Stimulated activated CD8-positive, alpha-beta memory T cell treated with anti-CD3 and anti-CD28 coated beads, Interleukin-15, amount 100 ng/mL, for 4 hours (primary cell): ENCODE results near the gene UBALD1.
"Not testable (repeated sequence)": the region's sequence is repeated elsewhere in the genome, so short reads cannot be mapped to it uniquely, and the experiment has no call there.

Source experiments
- DNase-seq, 2 donors: peaks; one replicate each; pipeline ENCODE4 v3.0.0-alpha.2; 2020; ENCODE audit warnings: low read depth in 2 of 2

The UBALD1 gene

GRCh38 chr16:4599037-4599436 lies 15.7 kb downstream of the UBALD1 start:
- no peak for DNase-seq

DNA sequence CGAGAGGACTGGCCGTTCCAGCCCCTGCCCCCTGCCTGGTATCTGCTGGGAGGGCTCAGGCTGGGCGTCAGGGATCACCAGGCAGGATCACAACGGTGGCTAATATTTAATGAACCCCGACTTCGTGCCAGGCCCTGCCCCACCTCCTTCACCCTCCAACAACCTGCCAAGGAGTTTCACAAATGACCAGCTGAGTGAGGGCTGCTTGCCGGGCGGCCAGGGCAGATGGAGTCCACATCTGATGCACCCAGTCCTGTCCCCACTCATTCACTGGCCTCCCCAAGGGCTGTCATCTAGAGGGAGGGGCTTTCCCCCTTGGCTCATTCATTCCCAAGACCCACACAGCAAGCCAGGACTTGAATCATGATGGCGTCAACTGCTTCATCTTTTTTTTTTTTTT lies 17.5 kb downstream of the UBALD1 start:
- no peak for DNase-seq

DNA sequence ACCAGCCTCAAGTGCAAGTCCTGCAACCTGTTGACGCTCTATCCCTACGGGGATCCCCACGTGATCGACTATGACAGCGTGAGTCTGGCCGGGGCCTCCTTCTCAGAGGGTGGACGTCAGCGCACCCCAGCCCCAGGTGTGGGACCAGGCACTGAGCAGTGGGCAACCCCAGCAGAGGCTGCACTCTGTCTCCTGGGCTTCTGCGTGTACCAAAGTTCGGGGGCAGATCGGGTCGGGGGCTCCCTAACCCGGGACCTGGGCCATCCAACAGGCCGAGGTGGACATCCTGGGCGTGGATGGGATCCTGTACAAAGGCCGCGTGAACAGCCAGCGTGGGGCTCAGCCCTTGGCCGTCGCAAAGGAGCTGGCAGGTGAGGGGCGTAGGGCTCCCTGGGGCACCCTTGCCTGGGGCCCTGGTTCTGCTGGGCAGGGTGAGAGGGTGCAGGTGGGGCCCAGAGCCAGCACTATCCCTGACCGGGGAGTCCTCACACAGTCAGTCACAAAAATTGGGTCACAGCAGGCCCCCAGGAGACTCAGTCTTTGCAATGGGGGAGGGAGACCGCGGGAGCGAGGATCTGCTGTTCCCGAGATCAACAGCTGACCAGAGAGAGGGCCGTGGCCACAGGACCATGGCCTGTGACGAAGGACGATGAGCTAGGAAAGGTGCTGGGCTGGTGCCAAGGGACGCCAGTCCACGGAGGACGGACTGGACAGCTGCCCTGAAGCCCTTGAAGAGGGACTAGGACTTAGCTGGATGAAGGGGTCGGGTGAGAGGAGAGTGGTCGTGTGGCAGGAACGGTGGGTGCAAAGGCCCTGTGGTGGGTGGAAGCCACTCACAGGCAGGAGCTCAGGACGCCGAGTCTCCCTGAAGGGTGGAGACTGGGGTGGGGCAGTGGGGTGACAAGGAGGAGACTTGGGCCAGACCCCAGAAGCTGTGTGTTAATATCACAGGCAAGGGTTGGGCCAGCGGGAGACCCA lies 20.0 kb downstream of the UBALD1 start:
- no peak for DNase-seq

DNA sequence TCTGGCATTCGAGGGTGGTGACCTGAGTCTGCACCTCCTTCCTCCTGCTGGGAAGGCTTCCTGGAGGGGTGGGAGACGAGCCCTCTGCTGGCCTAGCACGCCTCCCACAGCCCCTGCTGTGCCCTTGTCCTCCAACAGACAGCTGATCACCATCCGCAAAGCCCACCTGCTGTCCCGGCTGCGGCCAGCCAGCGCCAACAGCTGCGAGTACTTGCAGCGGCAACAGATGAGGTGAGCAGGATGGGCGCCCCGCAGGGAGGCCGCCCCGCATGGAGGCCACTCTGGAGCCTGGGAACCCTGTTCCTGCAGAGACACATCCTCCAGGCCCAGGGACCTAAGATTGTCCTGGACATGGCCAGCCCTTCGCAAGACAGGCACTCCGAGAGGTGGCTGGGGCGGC lies 21.6 kb downstream of the UBALD1 start:
- no peak for DNase-seq

GRCh38 chr16:4591706-4592470 lies 22.8 kb downstream of the UBALD1 start:
- no peak for DNase-seq

- no peak for DNase-seq
Observed at GRCh38 chr16:4591191-4591590, 23.5 kb downstream of the UBALD1 start.

GRCh38 chr16:4588961-4589360 lies 25.7 kb downstream of the UBALD1 start:
- DNase-seq, result no peak

DNA sequence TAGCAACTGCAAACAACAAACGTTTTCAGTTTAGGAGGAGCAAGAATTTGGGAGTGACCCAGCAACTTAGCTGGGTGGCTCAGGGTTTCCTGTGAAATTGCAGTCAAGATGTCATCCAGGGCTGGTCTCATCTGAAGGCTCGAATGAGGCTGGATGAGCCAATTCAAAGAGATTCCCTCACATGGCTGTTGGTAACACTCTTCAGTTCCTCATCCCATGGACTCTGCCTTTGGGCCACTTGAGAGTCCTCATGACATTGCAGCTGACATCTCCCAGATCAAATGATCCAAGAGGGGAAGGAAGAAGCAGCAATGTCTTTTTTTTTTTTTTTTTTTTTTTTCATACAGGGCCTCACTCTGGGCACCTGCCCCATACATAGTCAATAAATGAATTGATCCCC lies 26.3 kb downstream of the UBALD1 start:
- DNase-seq, result no peak

DNA sequence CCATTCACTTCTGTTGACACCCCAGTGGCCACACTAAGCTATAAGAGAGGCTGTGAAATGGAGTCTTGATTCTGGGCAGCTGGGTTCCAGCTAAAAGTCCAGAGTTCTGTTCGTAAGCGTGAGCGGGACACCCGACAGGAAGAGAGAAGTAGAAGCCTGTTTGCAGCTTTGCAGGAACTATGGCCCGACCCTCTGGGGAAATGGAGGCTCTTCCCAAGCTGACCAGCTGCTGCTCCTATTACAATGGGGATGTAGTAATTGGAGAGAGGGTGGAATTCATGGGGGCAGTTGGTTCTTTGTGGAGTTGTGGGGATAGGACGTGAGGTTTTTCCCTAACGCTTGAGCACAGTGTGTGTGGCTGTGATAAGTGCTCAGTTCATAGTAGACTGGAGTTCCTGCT lies 28.4 kb downstream of the UBALD1 start:
- no peak for DNase-seq

DNA sequence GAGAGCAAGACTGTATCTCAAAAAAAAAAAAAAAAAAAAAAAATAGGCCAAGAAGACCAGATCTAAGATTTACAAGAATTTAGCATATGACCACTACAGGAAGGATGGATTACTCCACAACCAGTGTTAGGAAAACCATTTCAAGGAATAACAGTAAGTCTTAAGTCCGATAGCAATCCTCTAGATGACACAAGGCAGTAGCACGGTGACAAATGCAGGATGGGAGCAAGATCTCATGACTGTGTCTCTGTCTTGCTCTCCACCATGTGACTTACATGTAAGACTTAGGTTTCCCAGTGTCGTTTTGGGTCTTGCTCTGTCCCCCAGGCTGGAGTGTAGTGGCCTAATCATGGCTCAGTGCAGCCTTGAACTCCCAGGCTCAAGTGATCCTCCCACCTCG lies 30.8 kb downstream of the UBALD1 start:
- no peak for DNase-seq

DNA sequence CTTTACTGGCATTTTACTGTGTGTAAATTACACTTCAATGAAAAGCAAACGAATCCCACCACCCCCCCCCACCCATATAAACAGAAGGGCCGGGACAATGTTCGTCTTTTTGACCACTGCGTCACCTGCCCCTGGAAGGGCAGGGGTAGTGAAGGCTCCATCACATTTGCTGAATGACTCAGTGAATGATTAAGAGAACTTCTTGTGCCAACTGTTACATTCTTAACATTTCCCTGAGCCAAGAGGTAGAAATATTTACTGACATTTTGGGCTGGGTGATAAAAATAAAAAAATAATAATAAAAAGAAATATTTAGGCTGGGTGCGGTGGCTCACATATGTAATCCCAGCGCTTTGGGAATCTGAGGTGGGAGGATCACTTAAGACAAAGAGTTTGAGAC lies 34.4 kb downstream of the UBALD1 start:
- DNase-seq, result no peak

DNA sequence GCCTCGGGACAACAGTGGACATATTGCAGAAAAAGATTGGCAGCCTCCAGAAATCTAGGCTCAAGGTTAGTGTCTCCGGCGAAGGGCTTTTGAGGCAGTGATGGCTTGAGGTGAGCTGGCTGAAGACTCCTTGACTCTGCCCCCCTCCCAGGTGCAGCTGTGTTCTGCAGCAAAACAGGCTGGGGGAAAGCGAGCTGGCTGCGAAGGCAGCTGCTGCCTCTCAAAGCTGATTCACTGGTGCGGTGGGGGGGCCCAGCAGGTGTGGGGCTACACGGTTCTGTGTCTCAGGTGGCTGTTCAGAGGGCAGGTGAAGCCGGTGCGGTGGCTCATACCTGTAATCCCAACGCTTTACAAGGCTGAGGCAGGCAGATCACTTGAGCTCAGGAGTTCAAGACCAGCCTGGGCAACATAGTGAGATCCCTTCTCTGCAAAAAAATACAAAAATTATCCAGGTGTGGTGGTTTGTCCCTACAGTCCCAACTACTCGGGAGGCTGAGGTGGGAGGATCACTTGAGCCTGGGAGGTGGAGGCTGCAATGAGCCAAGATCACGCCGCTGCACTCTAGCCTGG lies 35.6 kb downstream of the UBALD1 start:
- DNase-seq, result no peak

GRCh38 chr16:4576008-4576407 lies 38.7 kb downstream of the UBALD1 start:
- no peak for DNase-seq

- no peak for DNase-seq
Observed at GRCh38 chr16:4574919-4575705, 39.6 kb downstream of the UBALD1 start.

DNA sequence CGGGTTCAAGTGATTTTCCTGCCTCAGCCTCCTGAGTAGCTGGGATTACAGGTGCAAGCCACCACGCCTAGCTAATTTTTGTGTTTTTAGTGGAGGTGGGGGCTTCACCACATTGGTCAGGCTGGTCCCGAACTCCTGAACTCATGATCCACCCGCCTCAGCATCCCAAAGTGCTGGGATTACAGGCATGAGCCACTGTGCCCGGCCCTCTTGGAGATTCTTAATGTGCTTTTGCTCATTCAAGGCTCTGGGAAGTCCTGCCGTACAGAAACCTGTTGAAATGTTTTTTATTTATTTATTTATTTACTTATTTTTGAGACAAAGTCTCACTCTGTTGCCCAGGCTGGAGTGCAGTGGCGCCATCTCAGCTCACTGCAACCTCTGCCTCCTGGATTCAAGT lies 40.8 kb downstream of the UBALD1 start:
- not testable (repeated sequence) for DNase-seq

DNA sequence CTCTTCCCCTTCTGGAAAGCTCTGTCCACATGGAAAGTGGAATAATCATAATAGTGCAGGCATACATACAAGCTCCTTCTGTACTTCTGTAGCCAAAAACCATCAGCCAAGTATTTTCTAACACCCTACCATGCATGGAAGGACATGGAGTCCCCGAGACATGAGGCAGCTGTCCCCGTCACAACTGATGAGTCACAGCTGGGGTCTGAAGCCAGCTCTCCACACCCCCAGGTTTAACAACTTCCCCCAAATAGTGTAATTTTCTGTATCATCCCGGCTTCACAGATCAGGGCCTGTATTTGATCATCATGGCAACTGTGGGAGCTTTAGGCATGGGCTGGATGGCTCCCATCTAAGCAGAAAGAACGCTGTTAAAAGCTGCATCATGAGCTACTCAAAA lies 42.0 kb downstream of the UBALD1 start:
- no peak for DNase-seq

DNA sequence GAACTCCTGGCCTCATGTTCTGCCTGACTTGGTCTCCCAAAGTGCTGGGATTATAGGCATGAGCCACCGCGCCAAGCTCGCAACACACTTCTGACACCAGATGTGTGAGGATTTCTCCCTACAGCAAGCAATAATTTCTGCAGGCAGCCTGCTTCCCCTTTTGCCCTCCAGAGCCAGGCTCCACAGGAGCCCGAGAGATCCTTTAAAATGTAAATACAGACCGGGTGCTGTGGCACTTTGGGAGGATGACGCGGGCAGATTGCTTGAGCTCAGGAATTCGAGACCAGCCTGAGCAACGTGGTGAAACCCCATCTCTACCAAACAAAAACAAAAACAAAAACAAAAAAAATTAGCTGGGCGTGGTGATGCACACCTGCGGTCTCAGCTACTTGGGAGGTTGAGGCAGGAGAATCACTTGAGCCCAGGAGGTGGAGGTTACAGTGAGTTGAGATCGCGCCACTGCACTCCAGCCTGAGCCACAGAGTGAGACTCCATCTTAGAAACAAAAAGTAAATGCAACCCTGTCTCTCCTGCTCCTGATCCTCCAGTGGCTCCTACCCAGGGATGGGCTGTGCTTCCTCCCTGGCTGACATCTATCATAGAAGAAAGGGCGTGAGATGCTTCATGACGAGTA lies 43.9 kb downstream of the UBALD1 start:
- DNase-seq, result no peak

DNA sequence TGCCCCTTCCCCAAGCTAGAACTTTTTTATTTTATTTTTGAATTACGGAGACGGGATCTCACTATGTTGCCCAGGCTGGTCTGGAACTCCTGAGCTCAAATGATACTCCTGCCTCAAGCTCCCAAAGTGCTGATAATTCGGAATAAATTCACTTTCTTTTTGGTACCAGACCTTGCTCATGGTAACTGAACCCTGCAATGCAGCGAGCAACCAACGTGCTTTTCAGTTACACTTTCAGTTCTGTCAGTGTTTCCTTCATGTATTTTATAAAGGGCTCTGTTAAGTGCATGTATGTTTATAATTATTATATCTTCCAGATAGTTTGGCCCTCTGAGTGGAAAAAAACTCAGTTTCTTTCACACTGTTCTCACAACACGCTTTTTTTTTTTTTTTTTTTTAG lies 44.6 kb downstream of the UBALD1 start:
- DNase-seq, result no peak

- DNase-seq, result no peak
Observed at GRCh38 chr16:4566144-4566543, 48.5 kb downstream of the UBALD1 start.

GRCh38 chr16:4564661-4565267 lies 49.9 kb downstream of the UBALD1 start:
- DNase-seq, result no peak

- no peak for DNase-seq
Observed at GRCh38 chr16:4561596-4561995, 53.1 kb downstream of the UBALD1 start.
